NCI-H526 (cell line): ENCODE results near the gene PRPH2.
"Not testable (repeated sequence)": the region's sequence is repeated elsewhere in the genome, so short reads cannot be mapped to it uniquely, and the experiment has no call there.

Experiments
- DNase-seq, 2 experiments: peaks; one replicate each; lab custom pipeline; 2025; lab: John Stamatoyannopoulos, UW

The PRPH2 gene

DNA sequence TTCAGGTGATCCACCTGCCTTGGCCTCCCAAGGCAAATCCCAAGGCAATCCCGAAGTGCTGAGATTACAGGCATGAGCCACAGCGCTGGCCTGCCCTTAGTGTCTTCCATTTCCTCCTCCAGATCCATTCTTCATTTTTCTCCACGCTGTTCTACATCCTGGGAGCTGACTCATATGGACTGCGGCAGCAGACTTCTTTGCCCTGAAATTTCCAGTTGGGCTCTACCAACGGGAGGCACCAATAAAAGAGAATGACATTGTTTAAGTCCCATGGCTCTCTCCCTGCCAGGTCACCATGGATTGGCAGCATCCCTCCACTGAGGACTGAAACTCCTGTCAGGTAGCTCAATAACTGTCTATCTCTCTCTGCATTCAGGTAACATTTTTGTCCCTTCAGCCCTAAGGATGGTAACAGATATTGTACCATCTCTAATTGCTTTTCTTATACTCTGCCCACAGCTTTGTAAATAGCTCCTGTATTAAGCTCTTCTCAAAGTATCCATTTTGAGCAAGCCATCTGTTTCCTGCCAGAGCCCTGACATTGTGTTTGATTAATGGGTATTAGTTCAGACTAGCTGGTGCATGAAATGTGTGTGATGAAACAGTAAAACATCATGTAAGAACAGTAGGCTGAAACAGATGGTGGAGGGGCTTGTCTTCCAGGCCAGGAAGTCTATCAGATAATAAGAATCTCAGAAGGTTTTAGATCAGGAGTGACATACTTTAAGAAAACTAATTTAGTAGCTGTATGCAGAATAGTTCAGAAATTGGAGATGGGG is 19.9 kb upstream of the PRPH2 start:
- DNase-seq = no peak

- no peak for DNase-seq
Measured at GRCh38 chr6:42740725-42741124, 18.3 kb upstream of the PRPH2 start.

DNA sequence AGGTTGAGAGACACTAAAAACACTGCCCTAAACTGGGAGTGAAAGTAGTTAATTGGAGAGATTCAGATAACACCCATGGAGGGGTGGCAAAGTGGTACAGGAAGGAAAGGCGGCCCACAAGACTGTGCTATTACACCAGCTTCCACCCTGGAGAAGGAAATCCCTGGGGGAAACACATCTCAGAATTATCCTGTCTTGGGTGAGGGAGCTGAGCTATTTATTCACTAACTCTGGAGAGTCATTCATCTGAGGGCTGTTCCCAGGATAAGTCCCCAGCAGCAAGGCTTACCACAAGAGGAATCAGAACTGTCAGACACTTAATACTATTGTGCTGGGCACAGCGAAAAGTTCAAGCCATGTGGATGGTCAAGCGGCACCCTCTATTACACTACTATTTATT is 13.6 kb upstream of the PRPH2 start:
- no peak for DNase-seq

DNA sequence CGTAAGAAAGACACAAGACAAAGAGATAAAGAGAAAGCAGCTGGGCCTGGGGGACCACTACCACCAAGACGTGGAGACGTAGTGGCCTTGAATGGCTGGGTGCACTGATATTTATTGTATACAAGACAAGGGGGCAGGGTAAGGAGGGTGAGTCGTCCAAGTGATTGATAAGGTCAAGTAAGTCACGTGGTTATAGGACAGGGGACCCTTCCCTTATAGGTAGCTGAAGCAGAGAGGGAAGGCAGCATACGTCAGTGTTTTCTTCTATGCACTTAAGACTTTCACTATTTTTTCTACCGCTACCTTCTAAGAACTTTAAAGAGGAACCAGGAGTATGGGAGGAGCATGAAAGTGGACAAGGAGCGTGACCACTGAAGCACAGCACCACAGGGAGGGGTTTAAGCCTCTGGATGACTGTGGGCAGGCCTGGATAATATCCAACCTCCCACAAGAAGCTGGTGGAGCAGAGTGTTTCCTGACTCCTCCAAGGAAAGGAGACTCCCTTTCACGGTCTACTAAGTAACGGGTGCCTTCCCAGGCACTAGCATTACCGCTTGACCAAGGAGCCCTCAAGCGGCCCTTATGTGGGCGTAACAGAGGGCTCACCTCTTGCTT is 11.6 kb upstream of the PRPH2 start:
- not testable (repeated sequence) for DNase-seq

DNA sequence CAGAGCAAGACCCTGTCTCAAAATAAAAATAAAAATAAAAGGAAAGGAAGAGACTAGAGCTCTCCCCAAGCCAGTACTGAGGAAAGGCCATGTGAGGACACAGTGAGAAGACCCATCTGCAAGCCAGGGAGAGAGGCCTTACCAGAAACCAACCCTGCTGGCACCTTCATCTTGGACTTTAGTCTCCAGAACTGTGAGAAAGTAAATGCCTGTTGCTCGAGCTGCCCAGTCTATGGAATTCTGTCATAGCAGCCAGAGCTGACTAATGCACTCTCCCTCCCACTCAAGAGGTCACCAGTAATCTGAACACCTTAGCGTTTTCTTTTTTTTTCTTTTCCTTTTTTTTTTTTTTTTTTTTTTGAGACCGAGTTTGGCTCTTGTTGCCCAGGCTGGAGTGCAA is 7.3 kb upstream of the PRPH2 start:
- no peak for DNase-seq

DNA sequence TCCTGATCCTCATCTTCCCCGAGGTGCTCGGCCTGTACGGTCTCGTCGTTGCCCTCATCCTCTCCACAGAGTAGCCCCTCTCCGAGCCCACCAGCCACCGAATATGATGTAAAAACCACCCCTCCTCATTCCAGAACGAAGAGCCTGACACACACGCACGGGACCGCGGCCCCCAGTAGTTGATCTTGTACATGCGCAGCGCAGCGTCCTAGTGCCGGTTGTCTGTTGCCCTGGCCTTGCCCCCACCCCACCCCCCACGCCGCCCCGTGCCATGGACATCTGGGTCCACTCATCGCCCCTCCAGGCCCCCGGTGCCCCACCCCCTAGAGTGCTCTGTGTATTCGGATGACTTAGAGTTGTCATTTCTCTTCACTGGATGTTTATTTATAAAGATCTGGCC is 5.2 kb upstream of the PRPH2 start:
- DNase-seq = no peak

DNA sequence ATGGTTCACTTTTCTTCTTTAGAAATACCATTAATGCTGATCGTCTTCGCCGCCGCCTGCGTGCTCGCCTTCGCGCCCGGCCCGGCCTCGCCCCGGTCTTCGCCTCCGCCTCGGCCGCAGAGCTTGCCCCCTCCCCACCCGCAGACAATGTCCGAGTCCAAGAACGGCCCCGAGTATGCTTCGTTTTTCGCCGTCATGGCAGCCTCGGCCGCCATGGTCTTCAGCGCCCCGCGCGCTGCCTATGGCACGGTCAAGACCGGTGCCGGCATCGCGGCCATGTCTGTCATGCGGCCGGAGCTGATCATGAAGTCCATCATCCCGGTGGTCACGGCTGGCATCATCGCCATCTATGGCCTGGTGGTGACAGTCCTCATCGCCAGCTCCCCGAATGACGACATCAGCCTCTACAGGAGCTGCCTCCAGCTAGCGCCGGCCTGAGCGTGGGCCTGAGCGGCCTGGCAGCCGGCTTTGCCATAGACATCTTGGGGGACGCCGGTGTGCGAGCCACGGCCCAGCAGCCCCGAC is 4.8 kb upstream of the PRPH2 start:
- DNase-seq = no peak

DNA sequence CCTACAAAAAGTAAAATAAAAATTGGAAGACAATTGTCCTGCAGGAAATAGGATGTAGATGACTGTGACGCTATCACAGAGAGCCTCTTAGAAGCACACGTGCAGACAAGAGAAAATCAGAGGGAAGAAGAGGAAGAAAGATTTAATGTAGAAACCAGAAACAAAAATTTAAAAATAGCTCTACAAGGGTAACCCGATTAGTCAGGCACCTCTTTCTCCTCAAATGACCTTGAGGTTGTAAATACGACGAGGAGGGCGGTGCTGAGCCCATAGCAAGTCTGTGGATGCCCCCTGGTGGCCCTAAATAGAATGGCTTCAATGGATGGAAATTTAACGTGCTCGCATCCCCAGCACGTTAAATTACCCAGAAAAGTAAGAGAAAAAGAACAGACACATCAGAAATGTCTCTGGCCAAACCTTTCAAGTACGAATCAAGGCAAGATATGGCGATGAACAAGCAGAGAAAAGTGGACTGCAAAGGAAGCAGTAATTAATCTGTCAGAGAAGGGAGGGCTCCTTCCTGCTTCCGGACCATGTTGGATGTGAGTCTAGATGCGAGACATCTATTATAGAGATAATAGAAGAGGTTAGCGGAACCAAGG is 4.2 kb upstream of the PRPH2 start:
- peak; percentile 48 to 87 for DNase-seq

DNA sequence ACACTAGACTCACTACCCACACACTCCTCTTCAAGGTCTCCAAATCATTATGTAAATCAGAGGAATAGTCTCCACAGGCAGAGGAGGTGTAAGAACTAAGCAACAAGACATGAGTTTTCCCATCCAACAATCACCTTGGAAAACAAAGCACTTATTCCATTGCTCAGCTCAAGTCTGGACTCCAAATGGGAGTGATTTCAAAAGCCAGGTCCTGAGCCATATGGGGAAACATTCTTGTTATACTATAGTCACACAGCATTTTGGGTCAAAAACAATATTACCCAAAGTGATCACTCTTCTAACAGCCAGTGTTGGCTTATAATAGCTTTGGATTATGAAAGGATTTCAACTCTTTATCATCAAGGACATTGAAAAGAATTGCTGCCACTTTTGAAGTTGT is 3.6 kb upstream of the PRPH2 start:
- no peak for DNase-seq

- DNase-seq = no peak
Measured at GRCh38 chr6:42724825-42725224, 2.4 kb upstream of the PRPH2 start.

- no peak for DNase-seq
Measured at GRCh38 chr6:42720739-42721138, 1.7 kb downstream of the PRPH2 start.

GRCh38 chr6:42715871-42716270 is 6.5 kb downstream of the PRPH2 start:
- no peak for DNase-seq

DNA sequence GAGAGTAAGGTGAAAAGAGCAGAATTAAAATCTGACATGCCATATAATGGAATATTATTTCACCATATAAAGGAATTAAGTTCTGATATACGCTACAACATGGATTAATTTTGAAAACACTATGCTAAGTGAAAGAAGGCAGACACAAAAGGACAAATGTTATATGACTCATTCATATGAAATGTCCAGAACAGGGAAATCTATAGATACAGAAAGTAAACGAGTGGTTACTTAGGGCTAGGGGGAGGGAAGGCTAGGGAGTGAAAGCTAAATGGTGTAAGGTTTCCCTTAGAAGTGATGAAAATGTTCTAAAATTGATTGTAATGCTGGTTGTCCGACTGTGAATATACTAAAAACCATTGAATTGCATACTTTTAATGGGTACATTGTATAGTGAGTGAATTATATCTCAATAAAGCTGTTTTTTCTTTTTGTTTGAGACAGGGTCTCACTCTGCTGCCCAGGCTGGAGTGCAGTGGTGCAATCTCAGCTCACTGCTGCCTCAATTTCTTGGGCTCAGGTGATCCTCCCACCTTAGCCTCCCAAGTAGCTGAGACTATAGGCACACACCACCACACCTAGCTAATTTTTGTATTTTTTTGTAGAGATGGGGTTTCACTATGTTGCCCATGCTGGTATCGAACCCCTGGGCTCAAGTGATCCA is 8.2 kb downstream of the PRPH2 start:
- DNase-seq = no peak

DNA sequence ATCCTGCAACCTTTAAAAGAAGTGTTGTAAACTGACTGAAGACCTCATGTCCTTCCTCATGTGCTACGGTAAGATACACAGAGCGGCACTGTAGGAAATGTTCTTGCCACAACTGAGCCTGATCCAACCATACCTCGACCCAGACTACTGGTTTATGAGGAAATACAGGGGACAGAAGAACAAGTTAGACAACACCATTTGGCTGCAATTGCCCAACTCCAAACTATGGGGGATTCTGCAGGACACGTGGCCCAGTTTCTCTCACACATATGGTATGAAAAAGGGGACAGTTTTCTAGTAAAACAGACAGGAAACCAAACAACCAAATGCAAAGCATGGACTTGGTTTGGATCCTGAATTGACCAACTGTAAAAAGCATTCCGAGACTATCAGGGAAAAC is 10.5 kb downstream of the PRPH2 start:
- no peak for DNase-seq

DNA sequence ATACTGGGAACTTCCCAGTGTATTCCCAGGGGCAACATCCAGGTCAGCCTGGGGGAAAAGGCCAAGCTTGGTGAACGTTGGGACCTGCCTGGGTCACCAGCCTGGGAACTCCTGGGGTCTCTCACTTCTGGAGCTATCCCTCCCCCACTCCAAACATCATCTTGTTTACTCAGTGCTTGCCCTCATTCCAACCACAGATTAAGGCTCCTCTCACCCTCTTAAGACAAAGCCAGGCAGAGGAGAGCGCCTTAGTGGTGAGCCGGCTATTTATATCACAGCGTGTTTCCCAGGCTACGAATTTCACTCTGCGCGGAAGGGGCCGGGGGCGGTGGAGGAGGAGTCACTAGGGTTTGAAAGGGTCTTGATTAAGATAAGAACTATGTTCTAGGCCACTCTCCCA is 12.1 kb downstream of the PRPH2 start:
- DNase-seq = no peak

DNA sequence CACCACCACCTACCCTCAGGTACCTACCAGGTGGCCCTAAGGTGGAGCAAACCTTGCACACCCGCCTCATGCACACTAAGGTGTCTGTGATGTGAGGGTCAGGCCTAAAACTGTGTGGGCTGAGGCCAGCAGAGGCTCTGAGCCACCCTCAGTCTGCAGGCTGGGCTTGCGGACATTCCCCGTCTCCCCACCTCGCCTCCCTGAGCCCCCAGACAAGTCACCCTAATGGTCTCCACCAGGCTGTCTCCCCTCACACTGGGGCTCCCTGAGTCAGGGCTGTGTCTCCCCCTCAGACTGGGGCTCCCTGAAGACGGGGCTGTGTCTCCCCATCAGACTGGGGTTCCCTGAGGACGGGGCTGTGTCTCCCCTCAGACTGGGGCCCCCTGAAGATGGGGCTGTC is 12.5 kb downstream of the PRPH2 start:
- no peak for DNase-seq

GRCh38 chr6:42708096-42708495 is 14.3 kb downstream of the PRPH2 start:
- DNase-seq = no peak

DNA sequence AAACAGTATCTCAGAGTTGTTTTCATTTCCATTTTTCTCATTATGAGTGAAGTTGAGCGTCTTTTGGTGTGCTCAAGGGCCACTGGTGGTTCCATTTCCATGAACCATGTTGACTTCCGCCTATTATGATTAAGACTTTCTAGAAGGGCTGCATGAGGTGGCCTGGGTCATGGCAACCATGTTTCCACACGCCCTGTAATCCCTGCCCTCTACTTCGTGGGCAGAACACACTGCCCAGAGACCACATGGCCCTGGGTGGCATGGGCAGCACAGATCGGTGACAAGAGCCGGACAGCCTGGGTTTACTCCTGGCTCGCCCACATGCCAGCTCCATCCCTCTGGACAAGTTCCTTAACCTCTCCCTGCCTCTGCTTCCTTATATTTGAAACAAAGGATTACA is 14.8 kb downstream of the PRPH2 start:
- DNase-seq = no peak

DNA sequence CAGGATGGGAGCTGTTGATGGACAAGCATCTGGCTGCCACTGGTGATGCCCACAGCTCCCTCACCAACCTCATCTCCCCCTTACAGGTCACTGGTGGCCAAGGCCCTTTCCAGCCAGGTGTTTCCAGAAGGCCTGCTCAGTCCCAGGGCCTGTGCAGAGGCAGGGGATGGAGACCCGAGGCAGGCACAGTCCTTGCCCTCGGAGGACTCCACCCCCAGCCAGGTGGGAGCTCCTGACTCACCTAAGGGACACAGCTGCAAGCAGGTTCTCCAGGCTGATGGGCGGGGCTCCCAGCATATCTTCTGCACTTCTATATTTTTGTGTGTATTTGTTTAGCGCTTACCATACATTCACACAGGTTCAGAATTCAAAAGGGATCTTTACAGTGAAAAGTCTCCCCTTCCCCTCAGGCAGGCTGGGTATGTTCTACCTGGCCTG is 17.4 kb downstream of the PRPH2 start:
- DNase-seq = peak in 1 of 2 experiments; percentile 14

GRCh38 chr6:42704251-42704936 is 18.0 kb downstream of the PRPH2 start:
- no peak for DNase-seq

- DNase-seq = not testable (repeated sequence)
Measured at GRCh38 chr6:42702786-42703185, 19.6 kb downstream of the PRPH2 start.

GRCh38 chr6:42702200-42702599 is 20.2 kb downstream of the PRPH2 start:
- no peak for DNase-seq
